Measurements from ENCODE around the gene RGS9BP. TPM values are rescaled to one million over a fixed set of nuclear protein-coding genes. Genes with fewer than 3 reads are reported as not detected.
"Not testable (repeated sequence)": the region's sequence is repeated elsewhere in the genome, so short reads cannot be mapped to it uniquely, and the experiment has no call there.

Gene RGS9BP
- total and polyA plus RNA-seq, 5 experiments from 2014 or later: 0.16 to 0.36 (median 0.20) TPM

GRCh38 chr19:32652331-32652730 is 23.3 kb upstream of the RGS9BP start:
- ATAC-seq, H3K27ac Mint-ChIP-seq, POLR2A ChIA-PET, H3K27me3 Mint-ChIP-seq, H3K4me3 Mint-ChIP-seq, DNase-seq, H3K9me3 Mint-ChIP-seq: not testable (repeated sequence)
- H3K36me3 Mint-ChIP-seq: peaks cover 0 to 65% (median 13%) of the 10 kb centered on the region in 3 donors
- peaks cover 2 to 19% (median 7%) of the 10 kb centered on the region in 4 donors for H3K4me1 Mint-ChIP-seq

GRCh38 chr19:32652894-32653598 is 22.6 kb upstream of the RGS9BP start:
- peak overlapping the region in 1 of 10 donors; percentile 73 for H3K27ac Mint-ChIP-seq
- peaks cover 0 to 65% (median 9%) of the 10 kb centered on the region in 3 donors for H3K36me3 Mint-ChIP-seq
- ATAC-seq (no peak), DNase-seq (no peak)
- H3K4me1 Mint-ChIP-seq: peaks cover 0 to 13% (median 2%) of the 10 kb centered on the region in 4 donors
- H3K4me3 Mint-ChIP-seq: no peak overlapping the region
- H3K27me3 Mint-ChIP-seq: no peaks in the 10 kb centered on the region
- POLR2A ChIA-PET: no interaction called here
- no peaks in the 10 kb centered on the region for H3K9me3 Mint-ChIP-seq

GRCh38 chr19:32653599-32653915 is 22.1 kb upstream of the RGS9BP start:
- Mint-ChIP-seq H3K4me1 (peaks cover 0 to 9% (median 0%) of the 10 kb centered on the region in 4 donors), H3K27ac (no peak overlapping the region), H3K27me3 (no peaks in the 10 kb centered on the region), H3K4me3 (no peak overlapping the region), H3K9me3 (no peaks in the 10 kb centered on the region), H3K36me3 (peaks cover 0 to 66% (median 6%) of the 10 kb centered on the region in 3 donors)
- no peak for ATAC-seq
- no peak for DNase-seq
- POLR2A ChIA-PET: no interaction called here

DNA sequence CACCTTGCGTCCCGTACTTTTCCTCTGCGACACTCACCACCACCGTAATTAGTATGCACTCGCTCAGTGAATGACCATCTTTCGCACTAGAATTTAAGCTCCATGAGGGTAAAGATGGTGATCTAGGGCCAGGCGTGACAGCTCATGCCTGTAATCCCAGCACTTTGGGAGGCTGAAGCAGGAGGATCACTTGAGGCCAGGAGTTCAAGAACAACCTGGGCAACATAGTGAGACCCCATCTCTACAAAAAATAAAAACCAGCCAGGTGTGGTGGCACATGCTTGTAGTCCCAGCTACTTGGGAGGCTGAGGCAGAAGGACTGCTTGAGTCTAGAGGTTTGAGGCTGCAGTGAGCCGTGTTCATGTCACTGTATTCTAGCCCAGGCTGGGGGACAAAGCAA is 19.3 kb upstream of the RGS9BP start:
- Mint-ChIP-seq H3K4me1 (peaks cover 0 to 12% (median 2%) of the 10 kb centered on the region in 4 donors), H3K36me3 (peaks cover 0 to 54% (median 0%) of the 10 kb centered on the region in 3 donors)
- not testable (repeated sequence) for H3K27ac Mint-ChIP-seq, H3K9me3 Mint-ChIP-seq, ATAC-seq, H3K4me3 Mint-ChIP-seq, DNase-seq, H3K27me3 Mint-ChIP-seq
- POLR2A ChIA-PET: interaction anchor here (0.7 to 1.2 kb wide), 3 partner anchors 319 to 1135 kb away, joined by 3 to 5 read pairs (median 3); no protein-coding TSS in a partner anchor

DNA sequence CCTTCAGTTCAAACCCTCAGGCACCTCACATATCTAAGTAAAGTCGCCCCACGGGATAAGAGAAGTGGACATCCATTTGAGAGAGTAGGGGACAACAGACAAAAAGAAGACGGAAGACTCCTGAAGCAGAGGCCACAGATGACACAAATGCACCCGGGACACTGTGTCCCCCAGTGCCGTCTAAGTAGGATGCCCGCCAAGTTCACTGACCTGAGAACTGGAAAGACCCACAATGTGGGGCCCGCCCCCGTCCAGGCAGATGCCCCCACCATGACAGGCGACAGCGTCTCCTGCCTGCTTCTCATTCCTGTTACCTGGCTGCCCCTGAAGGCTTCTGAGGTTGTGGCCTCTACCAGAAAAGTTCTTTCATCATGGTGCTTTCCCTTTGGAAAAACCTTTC is 17.6 kb upstream of the RGS9BP start:
- POLR2A ChIA-PET: no interaction called here
- Mint-ChIP-seq H3K27me3 (no peaks in the 10 kb centered on the region), H3K27ac (peak overlapping the region in 2 of 10 donors; percentile 14 to 56), H3K4me1 (peaks cover 1 to 11% (median 7%) of the 10 kb centered on the region in 4 donors), H3K36me3 (peaks cover 0 to 50% (median 0%) of the 10 kb centered on the region in 3 donors), H3K9me3 (no peaks in the 10 kb centered on the region), H3K4me3 (peak overlapping the region in 1 of 10 donors; percentile 24)
- ATAC-seq: no peak
- DNase-seq: no peak

- ATAC-seq (no peak), DNase-seq (no peak)
- peaks cover 0 to 46% (median 0%) of the 10 kb centered on the region in 3 donors for H3K36me3 Mint-ChIP-seq
- no peaks in the 10 kb centered on the region for H3K27me3 Mint-ChIP-seq
- POLR2A ChIA-PET: no interaction called here
- H3K4me1 Mint-ChIP-seq: peaks cover 2 to 14% (median 7%) of the 10 kb centered on the region in 4 donors
- H3K27ac Mint-ChIP-seq: peak overlapping the region in 1 of 10 donors; percentile 11
- H3K4me3 Mint-ChIP-seq: no peak overlapping the region
- no peaks in the 10 kb centered on the region for H3K9me3 Mint-ChIP-seq
Observed at GRCh38 chr19:32658527-32658926, 17.1 kb upstream of the RGS9BP start.

GRCh38 chr19:32661318-32661717 is 14.3 kb upstream of the RGS9BP start:
- POLR2A ChIA-PET: no interaction called here
- H3K36me3 Mint-ChIP-seq: peaks cover 0 to 37% (median 0%) of the 10 kb centered on the region in 3 donors
- ATAC-seq (no peak), DNase-seq (no peak)
- no peaks in the 10 kb centered on the region for H3K9me3 Mint-ChIP-seq
- H3K4me1 Mint-ChIP-seq: peaks cover 2 to 19% (median 8%) of the 10 kb centered on the region in 4 donors
- peak overlapping the region in 1 of 10 donors; percentile 40 for H3K27ac Mint-ChIP-seq
- no peaks in the 10 kb centered on the region for H3K27me3 Mint-ChIP-seq
- H3K4me3 Mint-ChIP-seq: no peak overlapping the region

GRCh38 chr19:32662186-32662585 is 13.5 kb upstream of the RGS9BP start:
- peaks cover 2 to 19% (median 8%) of the 10 kb centered on the region in 4 donors for H3K4me1 Mint-ChIP-seq
- no peak overlapping the region for H3K27ac Mint-ChIP-seq
- peaks cover 0 to 39% (median 0%) of the 10 kb centered on the region in 3 donors for H3K36me3 Mint-ChIP-seq
- H3K4me3 Mint-ChIP-seq: peak overlapping the region in 1 of 10 donors; percentile 32
- no peak for ATAC-seq
- no peak for DNase-seq
- no peaks in the 10 kb centered on the region for H3K9me3 Mint-ChIP-seq
- no peaks in the 10 kb centered on the region for H3K27me3 Mint-ChIP-seq
- POLR2A ChIA-PET: interaction anchor here (0.7 kb wide), 1 partner anchor 19 kb away, joined by 3 read pairs; no protein-coding TSS in a partner anchor

DNA sequence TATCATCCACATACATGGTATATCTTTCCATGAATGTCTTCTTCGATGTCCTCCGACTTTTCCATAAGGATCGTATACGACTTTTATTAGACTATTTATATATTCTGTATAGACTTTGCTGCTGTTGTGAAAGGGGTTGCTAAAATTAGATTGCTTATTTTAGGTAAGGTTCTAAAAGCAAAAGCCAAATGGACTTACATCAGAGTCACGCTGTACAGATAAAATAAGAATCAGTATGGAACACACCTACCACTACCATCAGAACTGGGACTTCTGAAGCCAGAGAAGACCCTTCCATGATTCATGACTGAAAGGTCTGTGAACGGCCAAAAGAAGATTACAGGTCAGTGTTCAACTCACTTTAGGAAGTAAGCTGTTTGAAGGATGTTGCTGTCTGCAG is 9.6 kb upstream of the RGS9BP start:
- Mint-ChIP-seq H3K27me3 (no peaks in the 10 kb centered on the region), H3K36me3 (peaks cover 0 to 34% (median 0%) of the 10 kb centered on the region in 3 donors), H3K4me3 (no peak overlapping the region), H3K4me1 (peaks cover 11 to 37% (median 21%) of the 10 kb centered on the region in 4 donors), H3K9me3 (no peaks in the 10 kb centered on the region), H3K27ac (peak overlapping the region in 1 of 10 donors; percentile 34)
- ATAC-seq: no peak
- DNase-seq: no peak
- POLR2A ChIA-PET: no interaction called here

DNA sequence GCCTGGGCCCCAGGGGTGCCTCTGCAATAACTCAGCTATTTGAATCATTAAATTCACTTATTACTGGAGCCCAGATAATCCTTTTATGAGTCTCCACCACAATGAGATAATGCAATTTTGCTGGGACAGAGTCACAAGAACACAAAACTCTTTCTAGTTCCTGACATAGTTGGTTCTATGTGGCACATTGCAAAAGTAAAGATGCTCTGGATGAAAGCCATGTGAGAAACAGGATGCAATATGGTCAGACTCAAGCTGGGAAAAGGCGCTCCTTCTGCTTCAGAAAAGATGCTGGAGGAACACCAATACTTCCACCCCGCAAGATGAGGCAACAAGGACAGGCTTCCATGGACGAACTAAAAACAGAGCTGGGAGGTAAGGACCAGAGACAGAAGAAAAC is 6.3 kb upstream of the RGS9BP start:
- peaks cover 0 to 1% (median 0%) of the 10 kb centered on the region in 5 donors for H3K27me3 Mint-ChIP-seq
- ATAC-seq (no peak), DNase-seq (no peak)
- peak overlapping the region in 3 of 10 donors; percentile 6 to 55 (median 29) for H3K4me3 Mint-ChIP-seq
- POLR2A ChIA-PET: no interaction called here
- H3K9me3 Mint-ChIP-seq: no peaks in the 10 kb centered on the region
- peaks cover 0 to 28% (median 0%) of the 10 kb centered on the region in 3 donors for H3K36me3 Mint-ChIP-seq
- peak overlapping the region in 2 of 10 donors; percentile 10 to 69 for H3K27ac Mint-ChIP-seq
- H3K4me1 Mint-ChIP-seq: peaks cover 16 to 55% (median 41%) of the 10 kb centered on the region in 4 donors

DNA sequence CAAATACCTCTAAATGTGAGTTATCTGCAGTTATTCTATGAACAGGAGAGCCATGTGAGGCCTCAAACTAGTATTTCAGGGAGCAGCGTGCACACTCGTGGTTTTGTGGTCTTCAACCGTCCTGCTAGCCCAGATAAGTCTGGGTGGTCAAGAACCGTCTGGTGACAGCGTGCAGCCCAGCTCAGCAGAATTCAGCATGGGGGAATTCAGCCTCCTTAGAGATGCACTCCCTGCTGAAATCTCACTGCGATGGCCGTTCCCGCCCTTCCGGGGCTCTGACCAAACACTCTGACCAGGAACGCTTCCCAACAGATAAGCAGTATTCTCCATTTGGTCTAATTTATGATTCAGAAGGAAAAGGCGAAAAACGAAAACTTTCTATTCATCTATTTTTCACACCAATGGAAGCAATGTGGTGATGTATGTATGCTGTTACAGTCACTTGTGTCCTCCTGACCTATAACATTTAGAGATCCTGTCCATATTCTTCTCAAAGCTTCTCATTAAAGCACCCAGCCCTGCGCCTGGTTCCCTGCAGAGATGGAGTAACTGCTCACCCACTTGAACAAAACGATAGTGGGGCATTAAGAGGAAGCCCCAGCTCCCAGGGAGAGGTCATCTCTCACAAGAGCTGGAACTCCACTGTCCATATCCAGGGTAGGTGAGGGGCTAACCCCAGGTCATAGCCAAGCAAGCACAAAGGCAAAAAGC is 3.6 kb upstream of the RGS9BP start:
- POLR2A ChIA-PET: interaction anchor here (1.2 to 1.3 kb wide), 2 partner anchors 13 to 19 kb away, joined by 3 to 4 read pairs; partner anchors contain the start of gene NUDT19
- no peak for ATAC-seq
- Mint-ChIP-seq H3K9me3 (no peaks in the 10 kb centered on the region), H3K27ac (no peak overlapping the region), H3K36me3 (peaks cover 0 to 14% (median 0%) of the 10 kb centered on the region in 3 donors), H3K4me1 (peaks cover 17 to 56% (median 43%) of the 10 kb centered on the region in 4 donors), H3K27me3 (peaks cover under 1 to 3% (median 2%) of the 10 kb centered on the region in 5 donors), H3K4me3 (peak overlapping the region in 5 of 10 donors; percentile 0 to 95 (median 36))
- no peak for DNase-seq

DNA sequence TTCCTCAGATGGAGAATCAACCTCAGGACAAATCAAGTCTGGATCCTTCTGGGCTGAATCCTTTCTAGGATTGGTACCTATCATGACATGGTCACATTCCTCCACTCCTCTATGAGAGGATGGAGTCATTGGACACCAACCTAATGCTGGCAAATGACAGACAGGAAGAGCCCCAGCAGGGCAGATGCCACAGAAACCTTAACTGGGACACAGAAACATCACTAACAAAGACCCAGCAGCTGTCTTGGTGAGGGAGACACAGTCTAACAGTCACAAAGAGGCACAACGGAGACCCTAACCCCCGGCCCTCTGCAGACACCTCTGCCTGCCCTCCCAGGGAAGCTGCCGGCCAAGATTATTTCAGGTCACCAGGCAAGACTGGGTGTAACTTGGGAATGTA is 2.8 kb upstream of the RGS9BP start:
- ATAC-seq (no peak), DNase-seq (no peak)
- Mint-ChIP-seq H3K27me3 (peaks cover 6 to 10% (median 9%) of the 10 kb centered on the region in 5 donors), H3K9me3 (no peaks in the 10 kb centered on the region), H3K36me3 (peaks cover 0 to 9% (median 0%) of the 10 kb centered on the region in 3 donors), H3K4me1 (peaks cover 22 to 61% (median 50%) of the 10 kb centered on the region in 4 donors), H3K4me3 (peak overlapping the region; percentile 56 to 97 (median 92)), H3K27ac (peak overlapping the region in 3 of 10 donors; percentile 12 to 71 (median 24))
- POLR2A ChIA-PET: interaction anchor here (1.2 to 1.3 kb wide), 3 partner anchors 12 to 19 kb away, joined by 3 to 4 read pairs (median 4); partner anchors contain the start of gene NUDT19

Data from naive thymus-derived CD8-positive, alpha-beta T cell (primary cell).